GM12892 (cell line): ENCODE data around the gene FRS3.

Experiments
- POLR2A ChIP-seq: IDR thresholded peaks from 2 replicates; pipeline ENCODE4 v1.6.1; 2011; ENCODE audit warnings: low read depth, low read length, control low read depth
- POLR2AphosphoS5 ChIP-seq: IDR thresholded peaks from 2 replicates; pipeline ENCODE4 v1.6.1; 2011; ENCODE audit warnings: low read depth, low read length, control low read depth

DNA sequence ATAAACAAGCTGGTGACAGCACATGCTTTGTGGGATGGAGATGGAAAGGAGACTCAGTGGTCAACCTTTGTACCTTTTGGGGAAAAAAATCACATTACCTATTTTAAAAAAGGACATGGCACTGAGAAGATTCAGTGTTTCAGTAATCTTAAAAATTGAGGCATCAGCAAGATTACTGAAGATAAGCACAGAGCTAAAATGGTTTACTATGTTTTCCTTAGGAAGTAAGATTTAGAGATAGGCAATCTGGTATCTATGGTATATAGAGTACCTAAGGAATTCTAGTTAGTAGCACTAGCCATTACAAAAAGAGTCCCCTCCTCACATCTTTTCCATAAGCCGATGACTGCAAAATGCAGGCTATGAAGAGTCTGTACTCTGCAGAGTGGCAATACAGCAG is 43.5 kb upstream of the FRS3 start:
- TF ChIP-seq POLR2AphosphoS5 (no peak), POLR2A (no peak)
